SK-N-SH (cell line): Measurements from ENCODE around the gene ZDHHC21. TPM values are rescaled to one million over a fixed set of nuclear protein-coding genes. Genes with fewer than 3 reads are reported as not detected.

Experiments used
- CTCF ChIA-PET: fragments of 300-600, 350-600 bp; formaldehyde crosslinking; extraction: SDS; loops from one replicate; lab custom pipeline; 2021; lab: Yijun Ruan, JAX
- POLR2A ChIA-PET: fragments of 350-600 bp; sonication (Branson Sonifier 250); formaldehyde crosslinking; extraction: SDS; loops from one replicate; lab custom pipeline; 2020; ENCODE audit warnings: antibody characterized with exemption, inconsistent platforms; lab: Yijun Ruan, JAX
- DNase-seq: peaks from one replicate; pipeline ENCODE4 v3.0.0; 2012
- H2AFZ ChIP-seq: fragments of 200-600 bp; sonication (generic); 2 replicates; pipeline ENCODE4 v1.8.1; 2016; ENCODE audit warnings: antibody characterized with exemption, mild to moderate bottlenecking, low read depth
- H3F3A ChIP-seq: fragments of 200-600 bp; sonication (generic); replicated peaks from 2 replicates; pipeline ENCODE3; 2016; ENCODE audit warnings: antibody characterized with exemption, mild to moderate bottlenecking; ENCODE audit not compliant: insufficient read depth
- H3K27ac ChIP-seq, 2 experiments: fragments of 200-500 bp in 1 of 2; fragments of 200-600 bp in 1 of 2; sonication (Bioruptor generic) in 1 of 2; sonication (generic), shearing (Covaris generic) in 1 of 2; 2 replicates each; pipeline versions ENCODE4 v1.5.1 to v1.6.1; 2014 to 2016; ENCODE audit warnings: low read depth in 2 of 2, inconsistent platforms in 1 of 2, low read length in 1 of 2, mild to moderate bottlenecking in 1 of 2, mixed read lengths in 1 of 2
- H3K27me3 ChIP-seq: fragments of 200-600 bp; sonication (generic), shearing (Covaris generic); 2 replicates; pipeline ENCODE4 v1.6.1; 2016; ENCODE audit warnings: mixed run types; ENCODE audit not compliant: insufficient read depth
- H3K36me3 ChIP-seq, 2 experiments: fragments of 200-500 bp in 1 of 2; fragments of 200-600 bp in 1 of 2; sonication (Bioruptor generic) in 1 of 2; sonication (generic) in 1 of 2; replicated peaks in 1 of 2; 2 replicates each; pipeline versions ENCODE3 to v1.5.1; 2014 to 2016; ENCODE audit warnings: low read length in 1 of 2, mild to moderate bottlenecking in 1 of 2; ENCODE audit not compliant: insufficient read depth in 2 of 2, control insufficient read depth in 1 of 2
- H3K4me1 ChIP-seq, 2 experiments: fragments of 200-500 bp in 1 of 2; fragments of 200-600 bp in 1 of 2; sonication (Bioruptor generic) in 1 of 2; sonication (generic), shearing (Covaris generic) in 1 of 2; 2 replicates each; pipeline versions ENCODE4 v1.5.1 to v1.6.1; 2014 to 2016; ENCODE audit warnings: low read depth in 1 of 2, low read length in 1 of 2, mixed run types in 1 of 2; ENCODE audit not compliant: insufficient read depth in 2 of 2, control insufficient read depth in 1 of 2
- H3K4me2 ChIP-seq: fragments of 200-600 bp; sonication (generic), shearing (Covaris generic); 2 replicates; pipeline ENCODE4 v1.6.1; 2017; ENCODE audit warnings: mixed run types
- H3K4me3 ChIP-seq, 2 experiments: fragments of 200-500 bp in 1 of 2; fragments of 200-600 bp in 1 of 2; sonication (Bioruptor generic) in 1 of 2; sonication (generic), shearing (Covaris generic) in 1 of 2; 2 replicates each; pipeline versions ENCODE4 v1.5.1 to v1.8.1; 2014 to 2016; ENCODE audit warnings: low read depth in 2 of 2, inconsistent platforms in 1 of 2, low read length in 1 of 2, mild to moderate bottlenecking in 1 of 2, mixed read lengths in 1 of 2, moderate library complexity in 1 of 2
- H3K79me2 ChIP-seq: fragments of 200-600 bp; sonication (generic); 2 replicates; pipeline ENCODE4 v1.8.1; 2017; ENCODE audit warnings: mild to moderate bottlenecking; ENCODE audit not compliant: insufficient read depth
- H3K9ac ChIP-seq: fragments of 200-600 bp; sonication (generic); 2 replicates; pipeline ENCODE4 v1.6.1; 2017; ENCODE audit warnings: mixed run types
- H3K9me2 ChIP-seq: fragments of 200-600 bp; sonication (generic); 2 replicates; pipeline ENCODE4 v1.6.1; 2017; ENCODE audit warnings: mixed run types
- H3K9me3 ChIP-seq: fragments of 200-600 bp; sonication (generic); 2 replicates; pipeline ENCODE4 v1.6.1; 2017; ENCODE audit warnings: mixed run types, mild to moderate bottlenecking, moderate library complexity
- H4K20me1 ChIP-seq: fragments of 200-600 bp; sonication (generic); 2 replicates; pipeline ENCODE4 v1.6.1; 2017; ENCODE audit warnings: mild to moderate bottlenecking, mixed run types; ENCODE audit not compliant: insufficient read depth
- CHD2 ChIP-seq: fragments of 150-350 bp; IDR thresholded peaks from 2 replicates; pipeline ENCODE4 v1.6.1; 2018; ENCODE audit warnings: low read length; ENCODE audit not compliant: partially characterized antibody
- EP300 ChIP-seq, 2 experiments: IDR thresholded peaks; 2 replicates each; pipeline versions ENCODE4 v1.4.0 to v1.6.1; 2012; ENCODE audit warnings: borderline replicate concordance in 1 of 2, low read depth in 1 of 2, low read length in 1 of 2
- FOSL2 ChIP-seq: IDR thresholded peaks from 2 replicates; pipeline ENCODE4 v1.4.0; 2012; ENCODE audit warnings: low read depth, mild to moderate bottlenecking, moderate library complexity, borderline replicate concordance
- FOXM1 ChIP-seq: IDR thresholded peaks from 2 replicates; pipeline ENCODE4 v1.4.0; 2012; ENCODE audit warnings: low read depth, mild to moderate bottlenecking
- GABPA ChIP-seq: IDR thresholded peaks from 2 replicates; pipeline ENCODE4 v1.4.0; 2012; ENCODE audit warnings: low read depth, mild to moderate bottlenecking
- GATA2 ChIP-seq: sonication (generic); formaldehyde crosslinking; IDR thresholded peaks from 2 replicates; pipeline ENCODE4 v1.5.0; 2020; ENCODE audit warnings: mild to moderate bottlenecking, missing genetic modification reagents
- MEF2A ChIP-seq: IDR thresholded peaks from 2 replicates; pipeline ENCODE4 v1.4.0; 2012; ENCODE audit warnings: low read depth, borderline replicate concordance
- RAD21 ChIP-seq: IDR thresholded peaks from 2 replicates; pipeline ENCODE4 v1.6.1; 2012; ENCODE audit warnings: mild to moderate bottlenecking, low read length
- SMC3 ChIP-seq: IDR thresholded peaks from 2 replicates; pipeline ENCODE4 v1.6.1; 2012; ENCODE audit warnings: low read depth, low read length, improper control_type of control experiment
- whole genome bisulfite sequencing: methylation state at CpG from one replicate; pipeline ENCODE4 v1.1.6; 2017; ENCODE audit warnings: low lambda C conversion rate; 5-methylcytosine and 5-hydroxymethylcytosine counted together
- polyA plus RNA-seq, 3 experiments: library from polyadenylated mRNA; depleted of rRNA; stranded (reverse); fragments of >200 nt; gene quantifications; 2 replicates each; pipeline ENCODE4 v1.2.3, GENCODE V29; 2012
- TF ChIP-seq, protein P1 (sequence below): fragments of 150-350 bp; IDR thresholded peaks from 2 replicates; pipeline ENCODE4 v1.6.1; 2016; ENCODE audit warnings: mild to moderate bottlenecking, low read depth, low read length
- TF ChIP-seq, protein P2 (sequence below): IDR thresholded peaks from 2 replicates; pipeline ENCODE4; 2012

ZDHHC21 gene
- polyA plus RNA-seq, 1 of the 3 experiments (the other 2 are of a cell fraction), result 2.9 TPM

DNA sequence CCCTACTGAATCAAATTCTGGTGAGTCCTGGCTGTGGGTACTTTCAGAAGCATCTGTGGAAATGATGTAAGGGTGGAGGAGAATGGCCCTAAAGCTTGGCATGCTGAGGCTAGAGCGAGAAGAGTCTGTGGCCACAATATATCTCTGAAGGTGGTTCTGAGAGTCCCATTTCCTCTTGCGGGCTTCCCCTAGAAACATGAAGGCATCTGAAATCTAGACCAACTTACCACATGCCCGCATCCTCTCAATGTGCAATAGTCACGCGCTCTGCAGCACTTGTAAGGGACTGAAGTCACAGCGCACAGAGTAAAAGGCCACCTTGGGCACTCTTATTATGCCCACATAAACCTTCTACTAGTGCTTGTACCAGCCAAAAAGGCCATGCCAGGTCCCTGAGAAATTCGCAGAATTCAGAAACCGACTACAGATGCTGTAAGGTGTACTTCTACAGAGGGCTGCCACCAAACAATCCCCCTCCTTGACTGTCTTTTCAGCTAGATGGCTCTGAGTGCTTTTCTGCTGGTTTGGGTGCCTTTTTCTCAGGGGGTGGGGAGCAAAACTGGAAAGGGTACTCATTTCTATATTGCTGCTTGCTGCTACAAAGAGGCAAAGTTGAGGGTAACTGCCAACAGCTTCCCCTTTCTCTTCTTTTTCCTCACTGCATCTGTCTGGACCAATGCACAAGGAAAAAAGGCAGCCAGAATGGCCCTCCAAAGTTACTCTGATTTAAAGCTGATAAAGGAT, 107.3 kb downstream of the ZDHHC21 start (continued):
- TF ChIP-seq FOXM1 (no peak), FOSL2 (no peak)
- TF ChIP-seq, all 33 proteins: peak for 0

- no peaks in the 10 kb centered on the region for H3K9me2 ChIP-seq
Measured at GRCh38 chr9:14584571-14584970, 108.7 kb downstream of the ZDHHC21 start.

DNA sequence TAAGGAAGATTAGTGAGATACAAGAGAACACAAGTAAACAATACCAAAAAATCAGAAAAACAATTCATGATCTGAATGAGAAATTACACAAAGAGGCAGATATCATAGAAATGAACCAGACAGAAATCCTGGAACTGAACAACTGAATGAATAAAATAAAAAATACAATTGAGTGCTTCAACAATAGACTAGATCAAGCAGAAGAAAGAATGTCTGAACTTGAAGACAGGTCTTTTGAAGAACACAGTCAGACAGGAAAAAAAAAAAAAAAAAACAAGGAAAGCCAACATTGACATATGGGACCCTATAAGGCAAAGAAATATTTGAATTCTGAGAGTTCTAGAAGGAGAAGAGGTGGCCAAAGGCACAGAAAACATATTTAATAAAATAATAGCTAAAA, 115.2 kb downstream of the ZDHHC21 start:
- H3F3A ChIP-seq, result no peaks in the 10 kb centered on the region
- H3K4me1 ChIP-seq, result no peaks in the 10 kb centered on the region
- H3K27ac ChIP-seq, result no peak overlapping the region
- H4K20me1 ChIP-seq, result no peaks in the 10 kb centered on the region
- no peaks in the 10 kb centered on the region for H3K9me3 ChIP-seq
- no peak for TF ChIP-seq SMC3
- no peak for TF ChIP-seq GABPA
- TF ChIP-seq GATA2 (CRISPR knock-in tag), result no peak
- no peak overlapping the region for H3K4me3 ChIP-seq
- no peak for DNase-seq
- no peaks in the 10 kb centered on the region for H3K79me2 ChIP-seq
- no peak overlapping the region for H3K9ac ChIP-seq
- no peaks in the 10 kb centered on the region for H3K9me2 ChIP-seq
- ChIA-PET CTCF (no interaction called here), POLR2A (no interaction called here)
- no peak overlapping the region for H3K4me2 ChIP-seq
- H2AFZ ChIP-seq, result no peak overlapping the region
- H3K36me3 ChIP-seq, result no peaks in the 10 kb centered on the region
- H3K27me3 ChIP-seq, result no peaks in the 10 kb centered on the region

More at GRCh38 chr9:14584571-14584970, 108.7 kb downstream of the ZDHHC21 start:
- no peak overlapping the region for H2AFZ ChIP-seq
- CTCF ChIA-PET, result interaction anchor here (1.4 kb wide), 1 partner anchor 31 kb away, joined by 5 read pairs; no protein-coding TSS in a partner anchor
- no peak overlapping the region for H3K4me3 ChIP-seq
- WGBS, result 86% methylated on average over 4 of the region's 4 CpGs
- no peaks in the 10 kb centered on the region for H3F3A ChIP-seq
- no peaks in the 10 kb centered on the region for H3K27me3 ChIP-seq
- POLR2A ChIA-PET, result no interaction called here
- no peaks in the 10 kb centered on the region; a peak in 1 of 4 replicates for H3K4me1 ChIP-seq
- DNase-seq, result no peak
- no peak overlapping the region for H3K27ac ChIP-seq
- TF ChIP-seq MEF2A, result no peak
- TF ChIP-seq CHD2, result no peak
- no peak for TF ChIP-seq EP300 (IDR thresholded peaks at IDR 0.05; ENCODE audit: borderline replicate concordance in 1 of 2, low read depth in 1 of 2, low read length in 1 of 2)
- no peak for TF ChIP-seq GABPA
- TF ChIP-seq GATA2 (CRISPR knock-in tag), result no peak
- TF ChIP-seq, protein P1, sequence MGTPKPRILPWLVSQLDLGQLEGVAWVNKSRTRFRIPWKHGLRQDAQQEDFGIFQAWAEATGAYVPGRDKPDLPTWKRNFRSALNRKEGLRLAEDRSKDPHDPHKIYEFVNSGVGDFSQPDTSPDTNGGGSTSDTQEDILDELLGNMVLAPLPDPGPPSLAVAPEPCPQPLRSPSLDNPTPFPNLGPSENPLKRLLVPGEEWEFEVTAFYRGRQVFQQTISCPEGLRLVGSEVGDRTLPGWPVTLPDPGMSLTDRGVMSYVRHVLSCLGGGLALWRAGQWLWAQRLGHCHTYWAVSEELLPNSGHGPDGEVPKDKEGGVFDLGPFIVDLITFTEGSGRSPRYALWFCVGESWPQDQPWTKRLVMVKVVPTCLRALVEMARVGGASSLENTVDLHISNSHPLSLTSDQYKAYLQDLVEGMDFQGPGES, result no peak
- TF ChIP-seq, protein P2, sequence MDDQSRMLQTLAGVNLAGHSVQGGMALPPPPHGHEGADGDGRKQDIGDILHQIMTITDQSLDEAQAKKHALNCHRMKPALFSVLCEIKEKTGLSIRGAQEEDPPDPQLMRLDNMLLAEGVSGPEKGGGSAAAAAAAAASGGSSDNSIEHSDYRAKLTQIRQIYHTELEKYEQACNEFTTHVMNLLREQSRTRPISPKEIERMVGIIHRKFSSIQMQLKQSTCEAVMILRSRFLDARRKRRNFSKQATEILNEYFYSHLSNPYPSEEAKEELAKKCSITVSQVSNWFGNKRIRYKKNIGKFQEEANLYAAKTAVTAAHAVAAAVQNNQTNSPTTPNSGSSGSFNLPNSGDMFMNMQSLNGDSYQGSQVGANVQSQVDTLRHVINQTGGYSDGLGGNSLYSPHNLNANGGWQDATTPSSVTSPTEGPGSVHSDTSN, result no peak
- TF ChIP-seq RAD21, result no peak
- H3K9me3 ChIP-seq, result no peaks in the 10 kb centered on the region
- no peaks in the 10 kb centered on the region for H3K79me2 ChIP-seq
- H3K36me3 ChIP-seq, result peaks cover 0 to 4% of the 10 kb centered on the region in 2 experiments
- no peak overlapping the region for H3K4me2 ChIP-seq
- no peak overlapping the region for H3K9ac ChIP-seq
- H4K20me1 ChIP-seq, result no peaks in the 10 kb centered on the region
